Colon (tissue), 2 donors: Measurements from ENCODE around the gene PARVA.

Experiments used
- FAIRE-seq: peaks from 2 replicates; lab custom pipeline; 2012; peaks lifted over from hg19 to GRCh38; lab: Jason Lieb, UNC
- donor health status: control.
- donor health status: control.

Gene PARVA

GRCh38 chr11:12459865-12460444 lies 82.6 kb downstream of the PARVA start:
- no peak for FAIRE-seq

- FAIRE-seq, result no peak
These were observed 83.1 kb downstream of the PARVA start for GRCh38 chr11:12460466-12460865.

GRCh38 chr11:12461516-12461915 lies 84.1 kb downstream of the PARVA start:
- no peak for FAIRE-seq

- no peak for FAIRE-seq
These were observed 86.9 kb downstream of the PARVA start for GRCh38 chr11:12464303-12464702.

- no peak for FAIRE-seq
These were observed 88.0 kb downstream of the PARVA start for GRCh38 chr11:12465332-12465731.

- no peak for FAIRE-seq
These were observed 90.2 kb downstream of the PARVA start for GRCh38 chr11:12467610-12468009.

- no peak for FAIRE-seq
These were observed 92.1 kb downstream of the PARVA start for GRCh38 chr11:12469451-12469850.

GRCh38 chr11:12470236-12470635 lies 92.9 kb downstream of the PARVA start:
- no peak for FAIRE-seq

- no peak for FAIRE-seq
These were observed 95.1 kb downstream of the PARVA start for GRCh38 chr11:12472401-12473005.

GRCh38 chr11:12473381-12473780 lies 96.0 kb downstream of the PARVA start:
- FAIRE-seq, result no peak

- no peak for FAIRE-seq
These were observed 97.5 kb downstream of the PARVA start for GRCh38 chr11:12474871-12475270.

GRCh38 chr11:12478743-12479142 lies 101.4 kb downstream of the PARVA start:
- FAIRE-seq, result no peak

- FAIRE-seq, result no peak
These were observed 103.0 kb downstream of the PARVA start for GRCh38 chr11:12480401-12480800.

GRCh38 chr11:12482839-12483238 lies 105.5 kb downstream of the PARVA start:
- FAIRE-seq, result no peak

- FAIRE-seq, result no peak
These were observed 106.2 kb downstream of the PARVA start for GRCh38 chr11:12483604-12484003.

GRCh38 chr11:12485328-12485727 lies 108.0 kb downstream of the PARVA start:
- no peak for FAIRE-seq

GRCh38 chr11:12489246-12489772 lies 111.9 kb downstream of the PARVA start:
- no peak for FAIRE-seq

GRCh38 chr11:12494699-12495098 lies 117.3 kb downstream of the PARVA start:
- FAIRE-seq, result no peak

GRCh38 chr11:12496181-12497025 lies 119.0 kb downstream of the PARVA start:
- no peak for FAIRE-seq

GRCh38 chr11:12497431-12497830 lies 120.1 kb downstream of the PARVA start:
- FAIRE-seq, result no peak

GRCh38 chr11:12499071-12499470 lies 121.7 kb downstream of the PARVA start:
- FAIRE-seq, result no peak

GRCh38 chr11:12502046-12502445 lies 124.7 kb downstream of the PARVA start:
- no peak for FAIRE-seq

GRCh38 chr11:12503039-12503484 lies 125.7 kb downstream of the PARVA start:
- no peak for FAIRE-seq
